Caco-2 (cell line): Measurements from ENCODE around the gene CLEC16A. TPM values are rescaled to one million over a fixed set of nuclear protein-coding genes. Genes with fewer than 3 reads are reported as not detected.
"Not testable (repeated sequence)": the region's sequence is repeated elsewhere in the genome, so short reads cannot be mapped to it uniquely, and the experiment has no call there.

Experiments
- BruUV-seq: library from RNA; stranded (reverse); fragments of 400-500 nt; replicated peaks from 2 replicates; lab custom pipeline; 2021; lab: Mats Ljungman, UMichigan
- CTCF ChIA-PET: fragments of 300-600 bp; sonication (Branson Sonifier 250); formaldehyde crosslinking; loops from one replicate; lab custom pipeline; 2022; ENCODE audit warnings: antibody characterized with exemption; lab: Charles Lee
- POLR2A ChIA-PET: fragments of 300-600 bp; sonication (Branson Sonifier 250); formaldehyde crosslinking; loops from one replicate; lab custom pipeline; 2022; ENCODE audit warnings: antibody characterized with exemption; lab: Charles Lee
- DNase-seq, 2 experiments: peaks; one replicate each; pipeline versions ENCODE4 v3.0.0 to v3.0.0-alpha.2; 2020 to 2022
- H3K27me3 ChIP-seq: replicated peaks from 2 replicates; pipeline ENCODE4 v1.6.0; 2011; ENCODE audit warnings: low read length; ENCODE audit not compliant: control insufficient read depth, insufficient read depth
- H3K36me3 ChIP-seq: 2 replicates; pipeline ENCODE4 v1.5.1; 2011; ENCODE audit warnings: low read length; ENCODE audit not compliant: control insufficient read depth, insufficient read depth
- H3K4me1 ChIP-seq: fragments of 250-450 bp; sonication (Bioruptor Pico); 2 replicates; pipeline ENCODE4 v1.5.1; 2020; ENCODE audit warnings: mild to moderate bottlenecking
- H3K4me3 ChIP-seq: 2 replicates; pipeline ENCODE4 v1.5.1; 2011; ENCODE audit warnings: low read depth, mild to moderate bottlenecking, control low read depth, low read length
- H3K9me3 ChIP-seq: fragments of 250-450 bp; sonication (Bioruptor Pico); 2 replicates; pipeline ENCODE4 v1.5.1; 2020; ENCODE audit warnings: mild to moderate bottlenecking, moderate library complexity
- H3K27ac Mint-ChIP-seq: one replicate; pipeline ENCODE4 v1.8.0; 2022; ENCODE audit warnings: mixed read lengths; ENCODE audit not compliant: unreplicated experiment
- H3K27me3 Mint-ChIP-seq: one replicate; pipeline ENCODE4 v1.8.0; 2022; ENCODE audit warnings: mixed read lengths; ENCODE audit not compliant: insufficient read depth, unreplicated experiment
- H3K36me3 Mint-ChIP-seq: one replicate; pipeline ENCODE4 v1.8.0; 2022; ENCODE audit warnings: mild to moderate bottlenecking, mixed read lengths; ENCODE audit not compliant: insufficient read depth, unreplicated experiment
- H3K4me1 Mint-ChIP-seq: one replicate; pipeline ENCODE4 v1.8.0; 2022; ENCODE audit warnings: low read depth, mixed read lengths; ENCODE audit not compliant: unreplicated experiment
- H3K4me3 Mint-ChIP-seq: one replicate; pipeline ENCODE4 v1.8.0; 2022; ENCODE audit warnings: mild to moderate bottlenecking, moderate library complexity, mixed read lengths; ENCODE audit not compliant: unreplicated experiment
- H3K9me3 Mint-ChIP-seq: one replicate; pipeline ENCODE4 v1.8.0; 2022; ENCODE audit warnings: mixed read lengths; ENCODE audit not compliant: unreplicated experiment
- intact Hi-C: fragments of 100-400 bp; cut with micrococcal nuclease; formaldehyde crosslinking; loops from one replicate; pipeline ENCODE4 v1.10.0; 2022; ENCODE audit not compliant: unreplicated experiment
- total RNA-seq: library from RNA; stranded (reverse); gene quantifications from 2 replicates; pipeline ENCODE4 v1.2.3, GENCODE V29; 2022
- TF ChIP-seq, protein P1 (sequence below), 2 experiments: fragments of 200-600 bp in 1 of 2; IDR thresholded peaks; 1 replicate in 1 of 2; 2 replicates in 1 of 2; pipeline versions ENCODE4 v1.5.1 to v1.8.0; 2011 to 2022; ENCODE audit warnings: antibody characterized with exemption in 1 of 2, control low read depth in 1 of 2, inconsistent platforms in 1 of 2, low read depth in 1 of 2, low read length in 1 of 2, mild to moderate bottlenecking in 1 of 2, moderate library complexity in 1 of 2; ENCODE audit not compliant: insufficient read depth in 1 of 2, severe bottlenecking in 1 of 2, unreplicated experiment in 1 of 2

Gene CLEC16A
- total RNA-seq, 1 experiment from 2014 or later = 27.0 TPM

GRCh38 chr16:10941127-10941933 lies 3.0 kb upstream of the CLEC16A start:
- intact Hi-C loops = no loop called here
- peaks cover 24% of the 10 kb centered on the region for H3K4me1 ChIP-seq
- H3K36me3 Mint-ChIP-seq = no peaks in the 10 kb centered on the region
- no peaks in the 10 kb centered on the region for H3K27me3 ChIP-seq
- peak overlapping the region; percentile 95 for H3K4me3 Mint-ChIP-seq
- TF ChIP-seq, protein P1, sequence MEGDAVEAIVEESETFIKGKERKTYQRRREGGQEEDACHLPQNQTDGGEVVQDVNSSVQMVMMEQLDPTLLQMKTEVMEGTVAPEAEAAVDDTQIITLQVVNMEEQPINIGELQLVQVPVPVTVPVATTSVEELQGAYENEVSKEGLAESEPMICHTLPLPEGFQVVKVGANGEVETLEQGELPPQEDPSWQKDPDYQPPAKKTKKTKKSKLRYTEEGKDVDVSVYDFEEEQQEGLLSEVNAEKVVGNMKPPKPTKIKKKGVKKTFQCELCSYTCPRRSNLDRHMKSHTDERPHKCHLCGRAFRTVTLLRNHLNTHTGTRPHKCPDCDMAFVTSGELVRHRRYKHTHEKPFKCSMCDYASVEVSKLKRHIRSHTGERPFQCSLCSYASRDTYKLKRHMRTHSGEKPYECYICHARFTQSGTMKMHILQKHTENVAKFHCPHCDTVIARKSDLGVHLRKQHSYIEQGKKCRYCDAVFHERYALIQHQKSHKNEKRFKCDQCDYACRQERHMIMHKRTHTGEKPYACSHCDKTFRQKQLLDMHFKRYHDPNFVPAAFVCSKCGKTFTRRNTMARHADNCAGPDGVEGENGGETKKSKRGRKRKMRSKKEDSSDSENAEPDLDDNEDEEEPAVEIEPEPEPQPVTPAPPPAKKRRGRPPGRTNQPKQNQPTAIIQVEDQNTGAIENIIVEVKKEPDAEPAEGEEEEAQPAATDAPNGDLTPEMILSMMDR (IDR thresholded peaks at IDR 0.05; ENCODE audit: insufficient read depth in 1 of 2, low read depth in 1 of 2, low read length in 1 of 2, severe bottlenecking in 1 of 2, unreplicated experiment in 1 of 2) = no peak
- H3K9me3 ChIP-seq = no peaks in the 10 kb centered on the region
- ChIA-PET CTCF (interaction anchor here (1.3 kb wide), 1 partner anchor 11 kb away, joined by 3 read pairs; no protein-coding TSS in a partner anchor), POLR2A (interaction anchor here (0.6 kb wide), 1 partner anchor 14 kb away, joined by 3 read pairs; no protein-coding TSS in a partner anchor)
- H3K9me3 Mint-ChIP-seq = no peaks in the 10 kb centered on the region
- BruUV-seq = no TSS peak
- DNase-seq = no peak
- H3K27ac Mint-ChIP-seq = peak overlapping the region; percentile 72
- peaks cover 3% of the 10 kb centered on the region for H3K36me3 ChIP-seq
- H3K4me1 Mint-ChIP-seq = peaks cover 33% of the 10 kb centered on the region
- no peaks in the 10 kb centered on the region for H3K27me3 Mint-ChIP-seq
- H3K4me3 ChIP-seq = peak overlapping the region; percentile 51

- DNase-seq = peak in 1 of 2 experiments; percentile 25
Measured at GRCh38 chr16:10941935-10942351, 2.4 kb upstream of the CLEC16A start.

DNA sequence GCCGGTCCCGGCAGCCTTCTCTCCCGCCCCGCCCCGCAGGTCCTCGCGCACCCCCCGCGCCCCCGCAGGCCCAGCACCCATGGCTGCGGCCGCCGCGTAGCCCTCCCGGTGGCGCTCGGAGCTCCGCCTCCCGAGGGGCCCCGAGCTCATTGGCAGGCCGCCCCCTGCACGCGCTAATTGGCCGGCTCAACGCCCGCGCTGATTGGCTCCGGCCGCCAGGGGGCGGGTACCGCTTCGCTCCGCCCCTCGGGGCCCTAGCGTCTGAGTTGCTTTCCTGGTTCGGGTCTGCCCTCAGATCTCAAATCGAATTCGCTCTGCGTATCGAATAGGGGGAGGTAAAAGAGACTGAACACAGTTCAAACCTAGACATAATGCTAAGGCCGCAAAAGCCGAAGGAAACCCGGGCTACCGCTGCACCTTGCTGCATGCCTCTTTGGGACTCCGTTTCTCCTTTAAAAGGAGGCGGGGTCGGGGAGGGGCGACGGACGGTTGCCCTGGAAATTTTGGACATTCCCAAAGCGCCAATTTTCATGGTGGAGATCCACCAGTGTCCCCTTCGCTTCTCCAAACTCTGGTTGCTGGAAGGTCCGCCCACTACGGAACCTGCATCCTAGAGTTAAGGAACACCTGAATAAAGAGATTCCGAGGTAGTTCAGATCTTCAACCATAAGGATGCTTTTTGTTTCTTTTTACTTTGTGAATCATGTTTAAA lies 1.9 kb upstream of the CLEC16A start, which contains the start of gene DEXI:
Gene DEXI (minus strand): TSS at position 117 of the 712 bp plus-strand sequence. CDS start 463 bp downstream, outside the sequence.
- H3K36me3 Mint-ChIP-seq = no peaks in the 10 kb centered on the region
- H3K4me1 ChIP-seq = peaks cover 35% of the 10 kb centered on the region
- POLR2A ChIA-PET = interaction anchor here (0.6 to 1.0 kb wide), 9 partner anchors 10 to 1483 kb away, joined by 3 to 5 read pairs (median 3); no protein-coding TSS in a partner anchor

More at GRCh38 chr16:10941935-10942351, 2.4 kb upstream of the CLEC16A start:
- H3K27me3 Mint-ChIP-seq, BruUV-seq, H3K9me3 Mint-ChIP-seq, H3K36me3 Mint-ChIP-seq, H3K9me3 ChIP-seq, intact Hi-C loops, H3K27me3 ChIP-seq, H3K36me3 ChIP-seq: not testable (repeated sequence)
- peak overlapping the region; percentile 95 for H3K4me3 Mint-ChIP-seq
- peaks cover 35% of the 10 kb centered on the region for H3K4me1 Mint-ChIP-seq
- Histone ChIP-seq H3K4me3 (peak overlapping the region; percentile 51), H3K4me1 (peaks cover 30% of the 10 kb centered on the region)
- ChIA-PET CTCF (interaction anchor here (0.7 to 1.0 kb wide), 4 partner anchors 11 to 205 kb away, joined by 3 to 5 read pairs (median 4); partner anchors contain the start of gene NUBP1), POLR2A (interaction anchor here (0.6 to 1.0 kb wide), 9 partner anchors 9 to 1483 kb away, joined by 3 to 5 read pairs (median 3); no protein-coding TSS in a partner anchor)
- H3K27ac Mint-ChIP-seq = peak overlapping the region; percentile 72

More for the DNA sequence above, 1.9 kb upstream of the CLEC16A start, which contains the start of gene DEXI:
- peaks cover 41% of the 10 kb centered on the region for H3K4me1 Mint-ChIP-seq
- peaks cover 3% of the 10 kb centered on the region for H3K36me3 ChIP-seq
- peak; percentile 89 to 95 for DNase-seq
- CTCF ChIA-PET = interaction anchor here (0.7 to 1.0 kb wide), 4 partner anchors 12 to 206 kb away, joined by 3 to 5 read pairs (median 4); partner anchors contain the start of gene NUBP1
- no peaks in the 10 kb centered on the region for H3K9me3 ChIP-seq
- intact Hi-C loops = no loop called here
- no TSS peak for BruUV-seq
- no peaks in the 10 kb centered on the region for H3K9me3 Mint-ChIP-seq
- H3K27ac Mint-ChIP-seq = peak within 1 kb of the TSS; percentile 72
- TF ChIP-seq, protein P1 (IDR thresholded peaks at IDR 0.05; ENCODE audit: insufficient read depth in 1 of 2, low read depth in 1 of 2, low read length in 1 of 2, severe bottlenecking in 1 of 2, unreplicated experiment in 1 of 2) = no peak
- peak within 1 kb of the TSS; percentile 95 for H3K4me3 Mint-ChIP-seq
- no peaks in the 10 kb centered on the region for H3K27me3 Mint-ChIP-seq
- peak within 1 kb of the TSS; percentile 51 for H3K4me3 ChIP-seq
- no peaks in the 10 kb centered on the region for H3K27me3 ChIP-seq
